Calu3 (cell line): ENCODE measurements around the gene MOSPD2. TPM values are rescaled to one million over a fixed set of nuclear protein-coding genes. Genes with fewer than 3 reads are reported as not detected.

Source experiments
- BruUV-seq: library from RNA; stranded (reverse); fragments of 400-500 nt; replicated peaks from 2 replicates; lab custom pipeline; 2021; lab: Mats Ljungman, UMichigan
- CTCF ChIA-PET: fragments of 300-600 bp; sonication (Branson Sonifier 250); formaldehyde crosslinking; loops from one replicate; lab custom pipeline; 2022; ENCODE audit warnings: antibody characterized with exemption; lab: Charles Lee
- DNase-seq: peaks from one replicate; pipeline ENCODE4 v3.0.0; 2022
- H3K27ac Mint-ChIP-seq: one replicate; pipeline ENCODE4 v1.8.0; 2022; ENCODE audit warnings: mixed read lengths; ENCODE audit not compliant: unreplicated experiment
- H3K27me3 Mint-ChIP-seq: one replicate; pipeline ENCODE4 v1.8.0; 2022; ENCODE audit warnings: mixed read lengths; ENCODE audit not compliant: unreplicated experiment
- H3K36me3 Mint-ChIP-seq: one replicate; pipeline ENCODE4 v1.8.0; 2022; ENCODE audit warnings: mild to moderate bottlenecking, moderate library complexity, mixed read lengths; ENCODE audit not compliant: insufficient read depth, unreplicated experiment
- H3K4me1 Mint-ChIP-seq: one replicate; pipeline ENCODE4 v1.8.0; 2022; ENCODE audit warnings: mild to moderate bottlenecking, low read depth, mixed read lengths; ENCODE audit not compliant: unreplicated experiment
- H3K4me3 Mint-ChIP-seq: one replicate; pipeline ENCODE4 v1.8.0; 2022; ENCODE audit warnings: mild to moderate bottlenecking, low read depth, moderate library complexity, mixed read lengths; ENCODE audit not compliant: unreplicated experiment
- H3K9me3 Mint-ChIP-seq: one replicate; pipeline ENCODE4 v1.8.0; 2022; ENCODE audit warnings: low read depth, mixed read lengths; ENCODE audit not compliant: unreplicated experiment
- CTCF ChIP-seq: fragments of 200-600 bp; IDR thresholded peaks from one replicate; pipeline ENCODE4 v1.8.0; 2022; ENCODE audit warnings: antibody characterized with exemption; ENCODE audit not compliant: unreplicated experiment
- intact Hi-C: fragments of 100-400 bp; cut with micrococcal nuclease; formaldehyde crosslinking; loops from one replicate; pipeline ENCODE4 v1.10.0; 2022; ENCODE audit not compliant: unreplicated experiment
- total RNA-seq: library from RNA; stranded (reverse); gene quantifications from 2 replicates; pipeline ENCODE4 v1.2.3, GENCODE V29; 2022

Gene MOSPD2
- total RNA-seq, 1 experiment from 2014 or later: 20.4 TPM

- CTCF ChIA-PET: no interaction called here
- TF ChIP-seq CTCF: no peak
- no peaks in the 10 kb centered on the region for H3K4me1 Mint-ChIP-seq
- H3K27me3 Mint-ChIP-seq: no peaks in the 10 kb centered on the region
- no peak for DNase-seq
- intact Hi-C loops: no loop called here
- BruUV-seq: no TSS peak
- no peak overlapping the region for H3K27ac Mint-ChIP-seq
- H3K4me3 Mint-ChIP-seq: no peak overlapping the region
- no peaks in the 10 kb centered on the region for H3K9me3 Mint-ChIP-seq
- no peaks in the 10 kb centered on the region for H3K36me3 Mint-ChIP-seq
Measured at GRCh38 chrX:14923761-14924160, 50.5 kb downstream of the MOSPD2 start.

- Mint-ChIP-seq H3K36me3 (no peaks in the 10 kb centered on the region), H3K27ac (no peak overlapping the region), H3K4me1 (no peaks in the 10 kb centered on the region), H3K9me3 (no peaks in the 10 kb centered on the region), H3K4me3 (no peak overlapping the region), H3K27me3 (no peaks in the 10 kb centered on the region)
- no peak for DNase-seq
- CTCF ChIA-PET: interaction anchor here (0.7 kb wide), 1 partner anchor 364 kb away, joined by 4 read pairs; no protein-coding TSS in a partner anchor
- intact Hi-C loops: no loop called here
- TF ChIP-seq CTCF: no peak
- no TSS peak for BruUV-seq
Measured at GRCh38 chrX:14926471-14926870, 53.2 kb downstream of the MOSPD2 start.

GRCh38 chrX:14927401-14927800 is 54.2 kb downstream of the MOSPD2 start:
- intact Hi-C loops: no loop called here
- Mint-ChIP-seq H3K4me3 (no peak overlapping the region), H3K36me3 (no peaks in the 10 kb centered on the region), H3K9me3 (no peaks in the 10 kb centered on the region), H3K4me1 (no peaks in the 10 kb centered on the region), H3K27me3 (no peaks in the 10 kb centered on the region), H3K27ac (no peak overlapping the region)
- no peak for TF ChIP-seq CTCF
- DNase-seq: no peak
- BruUV-seq: no TSS peak
- CTCF ChIA-PET: no interaction called here

GRCh38 chrX:14930663-14931062 is 57.4 kb downstream of the MOSPD2 start:
- CTCF ChIA-PET: no interaction called here
- Mint-ChIP-seq H3K4me1 (no peaks in the 10 kb centered on the region), H3K36me3 (no peaks in the 10 kb centered on the region), H3K27ac (no peak overlapping the region), H3K9me3 (no peaks in the 10 kb centered on the region), H3K4me3 (no peak overlapping the region), H3K27me3 (no peaks in the 10 kb centered on the region)
- no TSS peak for BruUV-seq
- intact Hi-C loops: no loop called here
- DNase-seq: no peak
- TF ChIP-seq CTCF: no peak
